ENCODE measurements around the gene CT45A1.
"Not testable (repeated sequence)": the region's sequence is repeated elsewhere in the genome, so short reads cannot be mapped to it uniquely, and the experiment has no call there.

The CT45A1 gene

GRCh38 chrX:135713795-135714194 lies 356 bp downstream of the CT45A1 start:
- Histone ChIP-seq H3K27ac (ENCODE audit: low read depth, low read length) (no peak overlapping the region), H3K36me3 (ENCODE audit: low read length) (no peaks in the 10 kb centered on the region), H3K4me3 (ENCODE audit: insufficient read depth, low read length, poor library complexity, severe bottlenecking) (no peak overlapping the region), H3F3A (ENCODE audit: insufficient read depth) (no peaks in the 10 kb centered on the region), H4K20me1 (ENCODE audit: low read depth, low read length) (no peaks in the 10 kb centered on the region), H3K9ac (ENCODE audit: low read length) (no peak overlapping the region), H3K9me2 (replicated peaks; ENCODE audit: insufficient read depth, low read length) (no peaks in the 10 kb centered on the region), H3K79me2 (ENCODE audit: insufficient read depth, low read length) (no peaks in the 10 kb centered on the region), H3K27me3 (ENCODE audit: low read length) (no peaks in the 10 kb centered on the region), H3K4me2 (ENCODE audit: low read depth, low read length, poor library complexity, severe bottlenecking) (no peak overlapping the region), H2AFZ (ENCODE audit: low read depth, low read length, severe bottlenecking) (no peak overlapping the region), H3K9me3 (ENCODE audit: insufficient read depth, low read length) (no peaks in the 10 kb centered on the region)
- no peak for TF ChIP-seq EZH2phosphoT487 (conservative IDR thresholded peaks at IDR 0.05; ENCODE audit: low read length)
- TF ChIP-seq CTCF (IDR thresholded peaks at IDR 0.05; ENCODE audit: insufficient read depth, low read length, poor library complexity, severe bottlenecking) = no peak

- not testable (repeated sequence) for H2AFZ ChIP-seq (ENCODE audit: low read depth, low read length, severe bottlenecking); H3K79me2 ChIP-seq (ENCODE audit: insufficient read depth, low read length); H3K27me3 ChIP-seq (ENCODE audit: low read length); H3K36me3 ChIP-seq (ENCODE audit: low read length); H3F3A ChIP-seq (ENCODE audit: insufficient read depth); H3K4me2 ChIP-seq (ENCODE audit: low read depth, low read length, poor library complexity, severe bottlenecking); H3K9me2 ChIP-seq (replicated peaks; ENCODE audit: insufficient read depth, low read length); H3K27ac ChIP-seq (ENCODE audit: low read depth, low read length); H3K4me3 ChIP-seq (ENCODE audit: insufficient read depth, low read length, poor library complexity, severe bottlenecking); H3K9me3 ChIP-seq (ENCODE audit: insufficient read depth, low read length); H3K9ac ChIP-seq (ENCODE audit: low read length); H4K20me1 ChIP-seq (ENCODE audit: low read depth, low read length)
Observed at GRCh38 chrX:135734666-135735065, 21.2 kb downstream of the CT45A1 start.

- Histone ChIP-seq H3K4me3 (ENCODE audit: insufficient read depth, low read length, poor library complexity, severe bottlenecking) (no peak overlapping the region), H3K27ac (ENCODE audit: low read depth, low read length) (no peak overlapping the region), H3K36me3 (ENCODE audit: low read length) (no peaks in the 10 kb centered on the region), H3K27me3 (ENCODE audit: low read length) (no peaks in the 10 kb centered on the region), H3K79me2 (ENCODE audit: insufficient read depth, low read length) (no peaks in the 10 kb centered on the region), H3K4me2 (ENCODE audit: low read depth, low read length, poor library complexity, severe bottlenecking) (no peak overlapping the region), H3F3A (ENCODE audit: insufficient read depth) (no peaks in the 10 kb centered on the region), H4K20me1 (ENCODE audit: low read depth, low read length) (no peaks in the 10 kb centered on the region), H3K9me2 (replicated peaks; ENCODE audit: insufficient read depth, low read length) (no peaks in the 10 kb centered on the region), H3K9me3 (ENCODE audit: insufficient read depth, low read length) (no peaks in the 10 kb centered on the region), H2AFZ (ENCODE audit: low read depth, low read length, severe bottlenecking) (no peak overlapping the region), H3K9ac (ENCODE audit: low read length) (no peak overlapping the region)
- TF ChIP-seq CTCF (IDR thresholded peaks at IDR 0.05; ENCODE audit: insufficient read depth, low read length, poor library complexity, severe bottlenecking) = no peak
- no peak for TF ChIP-seq EZH2phosphoT487 (conservative IDR thresholded peaks at IDR 0.05; ENCODE audit: low read length)
Observed at GRCh38 chrX:135737366-135738071, 24.1 kb downstream of the CT45A1 start.

GRCh38 chrX:135740681-135741149 lies 27.3 kb downstream of the CT45A1 start:
- H3K79me2 ChIP-seq (ENCODE audit: insufficient read depth, low read length) = no peaks in the 10 kb centered on the region
- H2AFZ ChIP-seq (ENCODE audit: low read depth, low read length, severe bottlenecking) = peak overlapping the region; percentile 46
- H3K4me3 ChIP-seq (ENCODE audit: insufficient read depth, low read length, poor library complexity, severe bottlenecking) = peak overlapping the region; percentile 30
- no peaks in the 10 kb centered on the region for H3K9me3 ChIP-seq (ENCODE audit: insufficient read depth, low read length)
- no peaks in the 10 kb centered on the region for H3K36me3 ChIP-seq (ENCODE audit: low read length)
- no peaks in the 10 kb centered on the region for H4K20me1 ChIP-seq (ENCODE audit: low read depth, low read length)
- no peaks in the 10 kb centered on the region for H3F3A ChIP-seq (ENCODE audit: insufficient read depth)
- no peaks in the 10 kb centered on the region for H3K9me2 ChIP-seq (replicated peaks; ENCODE audit: insufficient read depth, low read length)
- H3K4me2 ChIP-seq (ENCODE audit: low read depth, low read length, poor library complexity, severe bottlenecking) = peak overlapping the region; percentile 50
- H3K27me3 ChIP-seq (ENCODE audit: low read length) = no peaks in the 10 kb centered on the region
- TF ChIP-seq CTCF (IDR thresholded peaks at IDR 0.05; ENCODE audit: insufficient read depth, low read length, poor library complexity, severe bottlenecking) = peak; percentile 46
- TF ChIP-seq EZH2phosphoT487 (conservative IDR thresholded peaks at IDR 0.05; ENCODE audit: low read length) = no peak
- no peak overlapping the region for H3K27ac ChIP-seq (ENCODE audit: low read depth, low read length)
- peak overlapping the region; percentile 21; the same call in 1 of the 2 replicates for H3K9ac ChIP-seq (ENCODE audit: low read length)

Data from SU-DHL-6 (cell line).